Measurements from ENCODE around the gene AUTS2.

AUTS2 gene

DNA sequence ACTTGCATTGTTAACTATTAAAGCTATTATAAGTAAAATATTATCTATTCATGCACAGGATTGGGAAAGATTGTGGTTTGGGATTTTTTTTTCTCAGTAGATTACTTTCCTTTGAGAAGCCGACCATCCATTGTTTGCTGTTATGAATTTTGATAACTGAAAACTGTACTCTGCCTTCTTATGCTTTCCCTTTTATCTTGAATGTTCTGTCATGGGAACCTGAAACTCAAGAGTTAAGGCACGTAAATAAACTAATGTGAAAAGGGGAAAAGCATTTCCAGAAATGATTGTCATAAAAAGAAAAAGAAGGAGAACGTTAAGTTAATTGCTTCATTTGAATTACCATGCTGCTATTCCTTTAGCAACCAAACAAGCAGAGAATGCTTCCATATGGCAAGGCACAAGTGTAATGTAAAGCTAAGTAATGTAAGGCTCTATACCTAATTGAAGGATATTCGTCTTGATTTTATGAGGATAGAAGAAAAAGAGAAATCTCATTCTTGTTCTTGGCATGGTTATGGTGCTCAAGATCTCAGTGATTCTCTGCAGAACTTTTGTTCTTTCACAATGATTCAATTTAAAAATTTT lies 370.8 kb downstream of the AUTS2 start:
- TF ChIP-seq, protein P1, sequence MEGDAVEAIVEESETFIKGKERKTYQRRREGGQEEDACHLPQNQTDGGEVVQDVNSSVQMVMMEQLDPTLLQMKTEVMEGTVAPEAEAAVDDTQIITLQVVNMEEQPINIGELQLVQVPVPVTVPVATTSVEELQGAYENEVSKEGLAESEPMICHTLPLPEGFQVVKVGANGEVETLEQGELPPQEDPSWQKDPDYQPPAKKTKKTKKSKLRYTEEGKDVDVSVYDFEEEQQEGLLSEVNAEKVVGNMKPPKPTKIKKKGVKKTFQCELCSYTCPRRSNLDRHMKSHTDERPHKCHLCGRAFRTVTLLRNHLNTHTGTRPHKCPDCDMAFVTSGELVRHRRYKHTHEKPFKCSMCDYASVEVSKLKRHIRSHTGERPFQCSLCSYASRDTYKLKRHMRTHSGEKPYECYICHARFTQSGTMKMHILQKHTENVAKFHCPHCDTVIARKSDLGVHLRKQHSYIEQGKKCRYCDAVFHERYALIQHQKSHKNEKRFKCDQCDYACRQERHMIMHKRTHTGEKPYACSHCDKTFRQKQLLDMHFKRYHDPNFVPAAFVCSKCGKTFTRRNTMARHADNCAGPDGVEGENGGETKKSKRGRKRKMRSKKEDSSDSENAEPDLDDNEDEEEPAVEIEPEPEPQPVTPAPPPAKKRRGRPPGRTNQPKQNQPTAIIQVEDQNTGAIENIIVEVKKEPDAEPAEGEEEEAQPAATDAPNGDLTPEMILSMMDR (IDR thresholded peaks at IDR 0.05; ENCODE audit: low read depth, low read length, missing control alignments) = no peak
- no peak for DNase-seq (ENCODE audit: low read depth)

GRCh38 chr7:69981646-69982045 lies 383.4 kb downstream of the AUTS2 start:
- no peak overlapping the region for H3K4me3 ChIP-seq (ENCODE audit: low read depth, low read length)
- DNase-seq (ENCODE audit: low read depth) = no peak
- TF ChIP-seq, protein P1 (IDR thresholded peaks at IDR 0.05; ENCODE audit: low read depth, low read length, missing control alignments) = no peak

More for the DNA sequence above, 370.8 kb downstream of the AUTS2 start:
- H3K4me3 ChIP-seq (ENCODE audit: low read depth, low read length) = no peak overlapping the region

DNA sequence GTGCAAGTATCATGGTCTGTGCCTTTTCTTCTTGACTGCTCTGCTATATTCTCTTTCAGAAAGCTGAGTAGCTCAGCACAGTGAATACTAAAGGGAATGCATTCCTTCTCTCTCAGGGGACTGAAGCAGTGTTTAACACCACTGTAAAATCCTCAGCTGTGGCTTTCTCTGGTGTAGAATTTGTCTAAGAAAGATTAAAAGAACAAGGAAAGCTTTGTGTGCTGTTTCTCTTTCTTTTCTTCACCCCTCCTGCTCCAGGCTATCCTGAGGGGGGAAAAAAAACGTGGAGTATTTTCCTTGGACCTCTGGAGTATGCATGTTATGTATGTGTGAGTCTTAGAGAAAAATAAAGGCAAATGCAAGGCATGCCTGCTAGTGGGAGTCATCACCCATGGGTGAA lies 383.9 kb downstream of the AUTS2 start:
- no peak overlapping the region for H3K4me3 ChIP-seq (ENCODE audit: low read depth, low read length)
- DNase-seq (ENCODE audit: low read depth) = no peak

DNA sequence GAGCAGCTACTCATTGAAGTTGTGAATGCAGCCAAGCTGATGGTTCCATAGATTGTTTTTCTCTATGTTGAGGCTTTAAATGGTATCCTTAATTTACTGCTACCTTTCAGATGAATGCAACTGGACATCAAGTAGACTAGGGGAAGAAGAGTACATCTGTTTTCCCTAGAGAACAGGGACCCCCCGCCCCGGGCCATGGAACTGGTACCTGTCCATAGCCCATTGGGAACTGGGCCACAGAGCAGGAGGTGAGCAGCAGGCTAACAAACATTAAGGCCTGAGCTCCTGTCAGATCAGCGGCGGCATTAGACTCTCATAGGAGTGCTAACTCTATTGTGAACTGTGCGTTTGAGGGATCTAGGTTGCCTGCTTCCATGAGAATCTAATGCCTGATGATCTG lies 391.3 kb downstream of the AUTS2 start:
- no peak for DNase-seq (ENCODE audit: low read depth)
- no peak overlapping the region for H3K4me3 ChIP-seq (ENCODE audit: low read depth, low read length)
- TF ChIP-seq, protein P1 (IDR thresholded peaks at IDR 0.05; ENCODE audit: low read depth, low read length, missing control alignments) = no peak

More for the DNA sequence above, 383.9 kb downstream of the AUTS2 start:
- TF ChIP-seq, protein P1 (IDR thresholded peaks at IDR 0.05; ENCODE audit: low read depth, low read length, missing control alignments) = no peak

GRCh38 chr7:69992938-69993337 lies 394.7 kb downstream of the AUTS2 start:
- DNase-seq (ENCODE audit: low read depth) = no peak
- H3K4me3 ChIP-seq (ENCODE audit: low read depth, low read length) = no peak overlapping the region
- TF ChIP-seq, protein P1 (IDR thresholded peaks at IDR 0.05; ENCODE audit: low read depth, low read length, missing control alignments) = no peak

DNA sequence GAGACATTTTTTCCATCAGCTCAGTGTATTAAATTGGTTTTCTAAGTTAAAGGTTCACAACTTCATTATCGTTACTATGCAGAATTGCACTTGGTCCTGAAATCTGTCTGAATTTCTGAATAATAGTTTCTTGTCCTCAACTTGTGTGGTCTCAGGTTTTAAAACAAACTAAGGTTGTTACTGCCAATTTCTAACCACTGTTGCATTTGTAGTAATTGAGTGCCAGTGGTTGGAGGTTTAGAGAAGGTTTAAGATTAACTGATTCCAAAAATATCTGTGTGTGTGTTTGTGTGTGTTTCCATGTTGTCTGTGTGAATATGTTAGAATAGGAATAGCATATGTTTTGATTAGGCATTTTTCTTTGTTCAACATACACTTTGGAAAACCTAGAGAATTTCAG lies 395.9 kb downstream of the AUTS2 start:
- TF ChIP-seq, protein P1 (IDR thresholded peaks at IDR 0.05; ENCODE audit: low read depth, low read length, missing control alignments) = no peak
- H3K4me3 ChIP-seq (ENCODE audit: low read depth, low read length) = no peak overlapping the region
- no peak for DNase-seq (ENCODE audit: low read depth)

GRCh38 chr7:69994886-69995542 lies 396.7 kb downstream of the AUTS2 start:
- TF ChIP-seq, protein P1 (IDR thresholded peaks at IDR 0.05; ENCODE audit: low read depth, low read length, missing control alignments) = no peak
- no peak for DNase-seq (ENCODE audit: low read depth)
- no peak overlapping the region for H3K4me3 ChIP-seq (ENCODE audit: low read depth, low read length)

All from GM12864 (cell line).